Fibroblast of lung (primary cell): ENCODE data around the gene ADORA1. TPM values are rescaled to one million over a fixed set of nuclear protein-coding genes. Genes with fewer than 3 reads are reported as not detected.

ENCODE experiments used
- DNase-seq, 2 donors: peaks; one replicate each; pipeline versions ENCODE4 v3.0.0 to v3.0.0-alpha.2; 2010; ENCODE audit warnings: low read depth in 2 of 2
- H2AFZ ChIP-seq: 2 replicates; pipeline ENCODE4 v1.5.1; 2012; ENCODE audit warnings: low read length, control low read depth, inconsistent platforms
- H3K27ac ChIP-seq: 2 replicates; pipeline ENCODE4 v1.5.1; 2011; ENCODE audit warnings: low read length, control low read depth; ENCODE audit not compliant: insufficient read depth
- H3K27me3 ChIP-seq: 2 replicates; pipeline ENCODE4 v1.5.1; 2011; ENCODE audit warnings: mild to moderate bottlenecking, low read length; ENCODE audit not compliant: control insufficient read depth, insufficient read depth
- H3K36me3 ChIP-seq: 2 replicates; pipeline ENCODE4 v1.5.1; 2011; ENCODE audit warnings: low read length; ENCODE audit not compliant: control insufficient read depth, insufficient read depth
- H3K4me1 ChIP-seq: 2 replicates; pipeline ENCODE4 v1.5.1; 2011; ENCODE audit warnings: low read length; ENCODE audit not compliant: control insufficient read depth, insufficient read depth; ENCODE audit errors: extremely low read depth
- H3K4me2 ChIP-seq: 2 replicates; pipeline ENCODE4 v1.5.1; 2011; ENCODE audit warnings: low read length, control low read depth; ENCODE audit not compliant: insufficient read depth; ENCODE audit errors: extremely low read depth
- H3K4me3 ChIP-seq, 4 experiments: fragments of 200-600 bp in 1 of 4; sonication (generic) in 1 of 4; replicated peaks in 1 of 4; 2 replicates each; pipeline ENCODE4 v1.5.1; 2011 to 2016; ENCODE audit warnings: low read length in 4 of 4, low read depth in 3 of 4, mild to moderate bottlenecking in 3 of 4, control low read depth in 2 of 4, inconsistent platforms in 1 of 4, mixed read lengths in 1 of 4; ENCODE audit not compliant: insufficient read depth in 1 of 4; ENCODE audit errors: control extremely low read depth in 1 of 4
- H3K79me2 ChIP-seq: 2 replicates; pipeline ENCODE4 v1.5.1; 2012; ENCODE audit warnings: mild to moderate bottlenecking, low read length, inconsistent platforms; ENCODE audit not compliant: control insufficient read depth, insufficient read depth
- H3K9ac ChIP-seq: 2 replicates; pipeline ENCODE4 v1.5.1; 2011; ENCODE audit warnings: mild to moderate bottlenecking, low read length, control low read depth; ENCODE audit not compliant: insufficient read depth
- H3K9me3 ChIP-seq: 2 replicates; pipeline ENCODE4 v1.5.1; 2012; ENCODE audit warnings: low read depth, low read length; ENCODE audit not compliant: control insufficient read depth, insufficient read depth
- H4K20me1 ChIP-seq: 2 replicates; pipeline ENCODE4 v1.5.1; 2011; ENCODE audit warnings: low read length; ENCODE audit not compliant: control insufficient read depth, insufficient read depth; ENCODE audit errors: extremely low read depth
- CTCF ChIP-seq, 2 donors: IDR thresholded peaks in 1 of 2; conservative IDR thresholded peaks in 1 of 2; 1 replicate in 1 of 2; 2 replicates in 1 of 2; pipeline ENCODE4 v1.5.1; 2011 to 2012; ENCODE audit warnings: low read length in 2 of 2, control low read depth in 1 of 2, inconsistent platforms in 1 of 2, low read depth in 1 of 2, mild to moderate bottlenecking in 1 of 2
- EZH2 ChIP-seq: IDR thresholded peaks from 2 replicates; pipeline ENCODE4 v1.5.1; 2012; ENCODE audit warnings: low read length, control low read depth, mild to moderate bottlenecking; ENCODE audit errors: missing control alignments
- polyA plus RNA-seq, 2 donors: library from polyadenylated mRNA; depleted of rRNA in 1 of 2; stranded (reverse) in 1 of 2; unstranded in 1 of 2; fragments of >200 nt; gene quantifications; 2 replicates each; pipeline ENCODE4 v1.2.1, GENCODE V29; 2011 to 2012; ENCODE audit warnings: missing spikeins in 1 of 2
- total RNA-seq: library from RNA; depleted of rRNA; stranded (reverse); fragments of >200 nt; gene quantifications from 2 replicates; pipeline ENCODE4 v1.2.1, GENCODE V29; 2014

The ADORA1 gene
- total and polyA plus RNA-seq, 2 donors (not counting 1 experiment from before 2014, with no cell fraction given): 1.5 to 6.1 TPM

GRCh38 chr1:203113308-203113707, 14.2 kb upstream of the ADORA1 start:
- TF ChIP-seq EZH2 (no peak), CTCF (conservative IDR thresholded peaks at IDR 0.05 in 1 of 2, IDR thresholded peaks at IDR 0.05 in 1 of 2; ENCODE audit: low read depth in 1 of 2, low read length in 2 of 2) (no peak)
- H3K36me3 ChIP-seq: no peaks in the 10 kb centered on the region
- H3K4me2 ChIP-seq: no peak overlapping the region
- no peak for DNase-seq
- H3K27me3 ChIP-seq: peaks cover 40% of the 10 kb centered on the region
- H3K9ac ChIP-seq: no peak overlapping the region
- H3K4me3 ChIP-seq: no peak overlapping the region
- H3K4me1 ChIP-seq: no peaks in the 10 kb centered on the region
- H3K27ac ChIP-seq: no peak overlapping the region
- no peaks in the 10 kb centered on the region for H3K9me3 ChIP-seq
- no peaks in the 10 kb centered on the region for H3K79me2 ChIP-seq
- no peaks in the 10 kb centered on the region for H4K20me1 ChIP-seq
- no peak overlapping the region for H2AFZ ChIP-seq

GRCh38 chr1:203114202-203114601, 13.3 kb upstream of the ADORA1 start:
- DNase-seq: no peak
- no peak overlapping the region for H2AFZ ChIP-seq
- no peaks in the 10 kb centered on the region for H3K79me2 ChIP-seq
- no peak overlapping the region for H3K4me2 ChIP-seq
- no peak for TF ChIP-seq EZH2
- no peak for TF ChIP-seq CTCF (conservative IDR thresholded peaks at IDR 0.05 in 1 of 2, IDR thresholded peaks at IDR 0.05 in 1 of 2; ENCODE audit: low read depth in 1 of 2, low read length in 2 of 2)
- H3K27me3 ChIP-seq: peaks cover 48% of the 10 kb centered on the region
- H3K27ac ChIP-seq: no peak overlapping the region
- no peaks in the 10 kb centered on the region for H4K20me1 ChIP-seq
- H3K9ac ChIP-seq: no peak overlapping the region
- H3K4me1 ChIP-seq: no peaks in the 10 kb centered on the region
- H3K4me3 ChIP-seq: no peak overlapping the region
- no peaks in the 10 kb centered on the region for H3K36me3 ChIP-seq
- no peaks in the 10 kb centered on the region for H3K9me3 ChIP-seq

GRCh38 chr1:203116091-203116820, 11.3 kb upstream of the ADORA1 start:
- H3K27me3 ChIP-seq: peaks cover 51% of the 10 kb centered on the region
- no peaks in the 10 kb centered on the region for H3K9me3 ChIP-seq
- no peaks in the 10 kb centered on the region for H4K20me1 ChIP-seq
- no peak overlapping the region for H3K27ac ChIP-seq
- H3K79me2 ChIP-seq: no peaks in the 10 kb centered on the region
- TF ChIP-seq CTCF (conservative IDR thresholded peaks at IDR 0.05 in 1 of 2, IDR thresholded peaks at IDR 0.05 in 1 of 2; ENCODE audit: low read depth in 1 of 2, low read length in 2 of 2) (no peak), EZH2 (no peak)
- no peak overlapping the region for H3K9ac ChIP-seq
- H3K4me1 ChIP-seq: no peaks in the 10 kb centered on the region
- no peak overlapping the region for H2AFZ ChIP-seq
- no peaks in the 10 kb centered on the region for H3K36me3 ChIP-seq
- no peak overlapping the region for H3K4me3 ChIP-seq
- DNase-seq: no peak
- H3K4me2 ChIP-seq: no peak overlapping the region
